Activated CD8-positive, alpha-beta memory T cell treated with anti-CD3 and anti-CD28 coated beads for 36 hours (primary cell): ENCODE measurements around the gene SDF2. TPM values are rescaled to one million over a fixed set of nuclear protein-coding genes. Genes with fewer than 3 reads are reported as not detected.
"Not testable (repeated sequence)": the region's sequence is repeated elsewhere in the genome, so short reads cannot be mapped to it uniquely, and the experiment has no call there.

Experiments used
- CTCF ChIA-PET: fragments of 350-600 bp; sonication (Branson Sonifier 250); formaldehyde crosslinking; loops from one replicate; lab custom pipeline; 2021; ENCODE audit warnings: antibody characterized with exemption; lab: Charles Lee
- POLR2A ChIA-PET: fragments of 350-600 bp; sonication (Branson Sonifier 250); formaldehyde crosslinking; loops from one replicate; lab custom pipeline; 2021; ENCODE audit warnings: antibody characterized with exemption; lab: Charles Lee
- total RNA-seq, 2 experiments: library from RNA; stranded (reverse); gene quantifications; one replicate each; pipeline ENCODE4 v1.2.3, GENCODE V29; 2021

The SDF2 gene
- total RNA-seq, 2 experiments from 2014 or later = 44.7 to 47.1 TPM

DNA sequence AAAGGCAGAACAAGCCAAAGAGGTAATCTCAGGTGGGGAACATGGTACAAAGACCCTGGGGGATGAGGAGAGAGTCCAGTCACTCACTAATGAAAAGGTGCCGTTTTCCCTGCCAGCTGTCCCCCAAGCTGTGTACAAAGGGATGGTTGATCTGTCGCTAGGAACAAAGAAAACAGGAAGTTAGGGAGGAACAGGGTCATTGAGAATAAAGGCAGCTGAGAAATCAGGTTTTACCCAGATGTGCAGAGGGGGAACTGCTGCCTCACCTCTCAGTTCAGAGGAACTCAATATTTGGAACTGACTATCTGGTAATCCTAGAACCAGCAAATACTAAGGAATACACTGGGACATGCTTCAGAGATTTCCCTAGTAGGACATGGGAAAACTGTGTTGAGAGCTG is 49.2 kb downstream of the SDF2 start:
- ChIA-PET CTCF (interaction anchor here (0.8 to 2.5 kb wide), 13 partner anchors 12 to 120 kb away, joined by 3 to 6 read pairs (median 3); partner anchors contain the start of gene PIGS), POLR2A (no interaction called here)

DNA sequence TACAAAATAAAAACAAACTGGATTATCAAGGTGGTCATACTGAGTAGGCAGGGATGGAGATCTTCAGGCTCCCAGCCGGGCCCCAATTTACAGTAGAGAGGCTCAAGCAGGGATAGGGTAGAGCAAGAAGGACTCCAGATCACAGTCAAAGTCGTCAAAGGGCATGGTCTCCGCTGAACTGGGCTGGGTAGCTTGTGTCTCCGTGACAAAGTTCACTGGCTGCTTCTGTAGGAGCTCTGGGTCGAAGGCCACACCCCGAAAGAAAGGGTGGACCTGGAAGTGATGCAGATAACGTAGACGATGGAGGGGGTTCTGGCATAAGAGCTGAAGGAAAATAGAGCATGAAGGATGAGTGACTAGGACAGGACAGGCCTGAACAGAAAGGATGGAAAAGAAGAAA is 51.3 kb downstream of the SDF2 start:
- POLR2A ChIA-PET = no interaction called here
- CTCF ChIA-PET = interaction anchor here (0.7 kb wide), 2 partner anchors 14 to 16 kb away, joined by 3 read pairs; no protein-coding TSS in a partner anchor

DNA sequence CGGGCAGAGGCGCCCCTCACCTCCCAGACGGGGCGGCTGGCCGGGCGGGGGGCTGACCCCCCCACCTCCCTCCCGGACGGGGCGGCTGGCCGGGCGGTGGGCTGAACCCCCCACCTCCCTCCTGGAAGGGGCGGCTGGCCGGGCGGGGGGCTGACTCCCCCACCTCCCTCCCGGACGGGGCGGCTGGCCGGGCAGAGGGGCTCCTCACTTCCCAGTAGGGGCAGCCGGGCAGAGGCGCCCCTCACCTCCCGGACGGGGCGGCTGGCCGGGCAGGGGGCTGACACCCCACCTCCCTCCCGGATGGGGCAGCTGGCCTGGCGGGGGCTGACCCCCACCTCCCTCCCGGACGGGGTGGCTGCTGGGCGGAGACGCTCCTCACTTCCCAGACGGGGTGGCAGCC is 57.7 kb downstream of the SDF2 start:
- POLR2A ChIA-PET, CTCF ChIA-PET: not testable (repeated sequence)

DNA sequence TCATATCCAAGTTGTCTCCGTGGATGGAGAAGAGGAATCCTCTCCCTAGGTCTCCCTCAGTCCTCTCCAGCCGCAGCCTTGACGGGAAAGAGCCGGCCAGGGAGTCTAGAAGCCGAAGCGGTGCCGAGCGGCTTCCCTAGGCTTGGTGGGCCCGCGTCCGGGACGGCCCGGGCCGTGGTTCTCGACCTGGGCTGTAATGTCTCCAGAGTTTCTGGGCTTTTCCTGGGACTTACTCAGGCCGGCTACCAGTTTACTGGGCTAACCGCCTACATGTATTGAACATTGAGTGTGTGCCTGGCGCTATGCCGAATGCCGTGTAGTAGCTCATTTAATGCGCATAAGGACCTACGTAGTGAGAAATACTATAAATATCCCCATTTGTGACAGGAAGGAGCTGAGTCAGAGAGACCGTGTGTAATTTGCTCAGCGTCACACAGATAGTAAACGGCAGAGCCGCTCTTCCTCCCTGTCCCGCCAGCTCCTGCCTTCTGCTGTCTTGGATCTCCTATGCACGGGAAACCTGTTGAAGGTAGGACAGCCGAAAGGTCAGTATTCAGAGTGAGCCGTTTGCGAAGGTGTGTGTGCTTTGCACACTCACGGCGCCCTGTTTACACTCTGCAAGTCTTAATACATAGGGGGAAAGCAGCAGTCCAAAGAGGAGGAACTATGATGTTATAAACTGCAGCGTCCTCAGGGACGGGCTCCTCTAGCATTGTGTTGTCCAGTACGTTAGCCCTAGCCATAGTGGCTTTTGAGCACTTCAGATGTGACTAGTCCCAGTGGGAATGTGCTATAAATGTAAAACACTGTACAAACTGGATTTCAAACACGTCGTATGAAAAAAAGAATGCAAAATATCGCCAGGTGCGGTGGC is 62.2 kb downstream of the SDF2 start:
- POLR2A ChIA-PET = interaction anchor here (0.6 to 1.9 kb wide), 11 partner anchors 23 to 352 kb away, joined by 3 to 8 read pairs (median 5); partner anchors contain the start of genes ALDOC, BLTP2, PIGS and POLDIP2
- CTCF ChIA-PET = interaction anchor here (0.8 to 1.6 kb wide), 6 partner anchors 13 to 210 kb away, joined by 3 to 9 read pairs (median 4); partner anchors contain the start of genes ALDOC and BLTP2

DNA sequence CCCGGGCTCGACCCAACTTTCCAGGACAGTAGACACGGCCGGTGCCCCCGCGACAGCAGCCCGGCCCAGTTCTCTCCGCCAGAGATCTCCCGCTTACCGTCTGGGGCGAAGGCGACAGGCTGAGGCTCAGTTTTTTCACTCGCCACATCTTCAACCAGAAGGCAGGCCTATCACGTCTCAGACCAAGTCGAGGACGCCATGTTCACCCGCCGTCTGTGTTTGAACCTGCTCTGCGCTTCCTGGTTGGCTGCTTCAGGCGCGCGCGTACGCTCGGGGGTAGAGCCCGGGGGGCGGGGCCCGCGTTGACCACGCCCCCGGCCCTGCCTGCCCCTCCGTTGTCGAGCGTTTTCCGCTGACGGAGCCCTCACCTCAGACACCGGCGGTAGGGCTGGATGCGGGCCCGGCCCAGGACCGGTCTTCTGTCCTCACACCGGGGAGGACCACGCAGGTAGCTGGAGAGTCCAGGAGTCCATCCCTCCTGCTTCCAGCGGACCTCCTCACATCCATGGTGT is 62.9 kb downstream of the SDF2 start, which contains the start of gene SPAG5:
Gene SPAG5, minus strand, starts transcription at position 227 of the 512 bp plus-strand sequence. Its CDS starts 79 bp downstream, at position 148.
- POLR2A ChIA-PET = interaction anchor here (0.5 to 1.9 kb wide), 11 partner anchors 13 to 241 kb away, joined by 3 to 8 read pairs (median 4); partner anchors contain the start of genes PIGS, POLDIP2, SDF2 and SUPT6H
- CTCF ChIA-PET = interaction anchor here (0.8 to 1.6 kb wide), 5 partner anchors 14 to 211 kb away, joined by 3 to 9 read pairs (median 4); partner anchors contain the start of genes BLTP2 and PIGS

DNA sequence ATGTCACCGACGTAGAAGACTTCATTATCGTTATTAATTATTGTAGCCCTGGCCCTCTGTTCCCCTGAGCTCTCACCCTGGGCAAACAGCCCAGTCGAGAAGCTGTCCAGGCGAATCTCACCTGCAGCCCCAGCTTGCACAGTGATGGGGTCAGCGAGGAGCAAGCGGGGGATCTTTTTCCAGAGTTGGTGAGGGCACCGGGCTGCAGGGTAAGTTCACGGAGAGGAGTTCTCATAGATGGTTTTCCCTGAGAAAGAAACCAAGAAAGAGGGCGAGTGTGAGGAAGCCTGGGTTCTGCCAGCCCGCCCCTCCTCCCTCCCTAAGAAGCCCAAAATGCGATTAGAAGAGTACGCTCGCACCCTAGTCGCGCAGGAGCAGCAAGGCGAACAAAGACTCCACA is 63.3 kb downstream of the SDF2 start:
- ChIA-PET POLR2A (interaction anchor here (0.5 to 1.1 kb wide), 3 partner anchors 13 to 38 kb away, joined by 3 to 4 read pairs (median 3); partner anchors contain the start of gene PIGS), CTCF (interaction anchor here (0.9 to 1.5 kb wide), 3 partner anchors 27 to 212 kb away, joined by 3 to 5 read pairs (median 4); partner anchors contain the start of gene PIGS)

Other genes with a start within 250 kb of the SDF2 start
- not detected for gene SLC13A2, start 188.3 kb downstream of the SDF2 start, total RNA-seq
- gene FOXN1, start 155.6 kb downstream of the SDF2 start, total RNA-seq = not detected
- 10 to 100 TPM; 27.8 to 35.8 TPM for gene UNC119, start 109.3 kb downstream of the SDF2 start, total RNA-seq
- gene PIGS, start 90.4 kb downstream of the SDF2 start, total RNA-seq = 10 to 100 TPM; 50.0 to 50.3 TPM
- 10 to 100 TPM; 35.1 to 36.2 TPM for gene ALDOC, start 85.0 kb downstream of the SDF2 start, total RNA-seq
- 10 to 100 TPM; 94.4 to 95.4 TPM for gene SPAG5, start 62.9 kb downstream of the SDF2 start, total RNA-seq
- gene RSKR, start 47.7 kb downstream of the SDF2 start, total RNA-seq = 10 to 100 TPM; 20.7 to 23.1 TPM
- gene BLTP2, start 16.7 kb downstream of the SDF2 start, total RNA-seq = 100 to 1,000 TPM; 202 to 216 TPM
- gene SUPT6H, start 299 bp upstream of the SDF2 start, total RNA-seq = 10 to 100 TPM; 81.7 to 82.6 TPM
- gene PROCA1, start 50.0 kb upstream of the SDF2 start, total RNA-seq = 1 to 10 TPM; 3.9 to 4.8 TPM
- 10 to 100 TPM in 1 of 2 experiments, 1 to 10 TPM in 1; 8.5 to 11.7 TPM for gene RAB34, start 56.0 kb upstream of the SDF2 start, total RNA-seq
- gene RPL23A, start 58.1 kb upstream of the SDF2 start, total RNA-seq = 1,000 to 10,000 TPM; 2,504 to 2,566 TPM
- 10 to 100 TPM; 20.1 to 22.0 TPM for gene TLCD1, start 64.3 kb upstream of the SDF2 start, total RNA-seq
- 1 to 10 TPM; 6.0 to 6.8 TPM for gene NEK8, start 66.9 kb upstream of the SDF2 start, total RNA-seq
- 100 to 1,000 TPM; 158 to 159 TPM for gene TRAF4, start 82.1 kb upstream of the SDF2 start, total RNA-seq
- gene FAM222B, start 180.9 kb upstream of the SDF2 start, total RNA-seq = 10 to 100 TPM; 20.1 to 20.3 TPM
- 10 to 100 TPM; 72.3 to 76.4 TPM for gene ERAL1, start 193.1 kb upstream of the SDF2 start, total RNA-seq
- gene FLOT2, start 235.8 kb upstream of the SDF2 start, total RNA-seq = 10 to 100 TPM; 89.8 to 96.5 TPM
- gene DHRS13, start 241.2 kb upstream of the SDF2 start, total RNA-seq = 10 to 100 TPM; 33.6 to 34.3 TPM